HFF-Myc (cell line): ENCODE data around the gene EXOC4.

Source experiments
- DNase-seq: peaks from one replicate; pipeline ENCODE4 v3.0.0-alpha.2; 2011; ENCODE audit warnings: low read depth; ENCODE audit errors: extremely low read depth
- H3K4me3 ChIP-seq: replicated peaks from 2 replicates; pipeline ENCODE4 v1.5.1; 2011; ENCODE audit warnings: low read depth, mild to moderate bottlenecking, control low read depth, low read length
- TF ChIP-seq, protein P1 (sequence below): IDR thresholded peaks from 2 replicates; pipeline ENCODE4 v1.5.1; 2012; ENCODE audit warnings: mild to moderate bottlenecking, low read depth, low read length, control low read depth; ENCODE audit errors: missing control alignments

EXOC4 gene

DNA sequence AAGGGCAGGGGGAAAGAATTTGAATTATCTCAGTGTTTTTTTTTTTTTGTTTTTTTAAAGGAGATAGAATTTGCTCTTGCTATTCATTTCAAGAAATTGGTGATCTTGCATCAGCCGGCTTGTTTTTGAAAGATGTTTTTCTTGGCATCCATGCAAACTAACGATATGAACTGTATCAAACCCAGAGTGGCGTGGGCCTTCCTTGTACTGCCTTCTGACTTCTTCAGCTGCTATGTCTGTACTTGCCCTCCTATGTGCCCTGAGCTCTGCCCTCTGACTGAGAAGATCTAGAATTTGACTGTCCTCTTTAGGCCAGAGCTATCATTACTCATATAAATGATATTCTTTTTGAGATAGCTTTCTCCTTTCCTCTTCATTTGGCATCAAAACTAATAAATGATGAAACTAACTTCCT is 183.1 kb downstream of the EXOC4 start:
- no peak overlapping the region for H3K4me3 ChIP-seq
- no peak for DNase-seq
- TF ChIP-seq, protein P1, sequence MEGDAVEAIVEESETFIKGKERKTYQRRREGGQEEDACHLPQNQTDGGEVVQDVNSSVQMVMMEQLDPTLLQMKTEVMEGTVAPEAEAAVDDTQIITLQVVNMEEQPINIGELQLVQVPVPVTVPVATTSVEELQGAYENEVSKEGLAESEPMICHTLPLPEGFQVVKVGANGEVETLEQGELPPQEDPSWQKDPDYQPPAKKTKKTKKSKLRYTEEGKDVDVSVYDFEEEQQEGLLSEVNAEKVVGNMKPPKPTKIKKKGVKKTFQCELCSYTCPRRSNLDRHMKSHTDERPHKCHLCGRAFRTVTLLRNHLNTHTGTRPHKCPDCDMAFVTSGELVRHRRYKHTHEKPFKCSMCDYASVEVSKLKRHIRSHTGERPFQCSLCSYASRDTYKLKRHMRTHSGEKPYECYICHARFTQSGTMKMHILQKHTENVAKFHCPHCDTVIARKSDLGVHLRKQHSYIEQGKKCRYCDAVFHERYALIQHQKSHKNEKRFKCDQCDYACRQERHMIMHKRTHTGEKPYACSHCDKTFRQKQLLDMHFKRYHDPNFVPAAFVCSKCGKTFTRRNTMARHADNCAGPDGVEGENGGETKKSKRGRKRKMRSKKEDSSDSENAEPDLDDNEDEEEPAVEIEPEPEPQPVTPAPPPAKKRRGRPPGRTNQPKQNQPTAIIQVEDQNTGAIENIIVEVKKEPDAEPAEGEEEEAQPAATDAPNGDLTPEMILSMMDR = no peak

- no peak overlapping the region for H3K4me3 ChIP-seq
- TF ChIP-seq, protein P1 = no peak
- DNase-seq = no peak
Observed at GRCh38 chr7:133437544-133437943, 184.7 kb downstream of the EXOC4 start.

DNA sequence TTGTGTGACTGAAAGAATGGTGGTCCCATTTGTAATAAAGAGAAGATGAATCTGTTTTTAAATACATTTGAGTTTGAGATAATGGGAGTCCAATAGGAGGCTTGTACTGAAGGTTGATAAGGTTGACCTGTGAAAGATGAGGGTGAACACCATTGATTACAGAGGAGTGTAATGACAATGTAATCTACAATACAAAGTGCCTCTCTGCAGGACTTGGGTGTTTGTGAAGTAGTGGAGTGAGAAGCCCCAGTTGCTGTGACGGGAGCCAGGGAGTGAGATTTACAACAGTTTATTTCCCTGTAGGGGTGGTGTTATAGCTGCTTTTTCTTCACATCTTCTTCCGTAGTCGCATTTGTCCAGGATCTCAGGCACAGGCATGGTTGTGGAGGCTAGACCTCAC is 189.9 kb downstream of the EXOC4 start:
- TF ChIP-seq, protein P1 = no peak
- no peak for DNase-seq
- no peak overlapping the region for H3K4me3 ChIP-seq

GRCh38 chr7:133445617-133446016 is 192.7 kb downstream of the EXOC4 start:
- TF ChIP-seq, protein P1 = no peak
- no peak for DNase-seq
- H3K4me3 ChIP-seq = no peak overlapping the region

- TF ChIP-seq, protein P1 = no peak
- no peak for DNase-seq
- H3K4me3 ChIP-seq = no peak overlapping the region
Observed at GRCh38 chr7:133448012-133448411, 195.1 kb downstream of the EXOC4 start.

- no peak overlapping the region for H3K4me3 ChIP-seq
- DNase-seq = no peak
- TF ChIP-seq, protein P1 = no peak
Observed at GRCh38 chr7:133452577-133452976, 199.7 kb downstream of the EXOC4 start.

GRCh38 chr7:133458688-133459087 is 205.8 kb downstream of the EXOC4 start:
- TF ChIP-seq, protein P1 = no peak
- no peak for DNase-seq
- H3K4me3 ChIP-seq = no peak overlapping the region
